Keratinocyte (primary cell): Measurements from ENCODE around the gene ESRP2. TPM values are rescaled to one million over a fixed set of nuclear protein-coding genes. Genes with fewer than 3 reads are reported as not detected.

ENCODE experiments used
- DNase-seq: peaks from one replicate; pipeline ENCODE4 v3.0.0-alpha.2; 2011; ENCODE audit warnings: low read depth, missing footprints, low spot score
- FAIRE-seq: peaks from 2 replicates; lab custom pipeline; 2011; peaks lifted over from hg19 to GRCh38; lab: Jason Lieb, UNC
- H2AFZ ChIP-seq: 2 replicates; pipeline ENCODE4 v1.6.0; 2012; ENCODE audit warnings: low read length, control low read depth, inconsistent platforms; ENCODE audit not compliant: control insufficient read depth
- H3K27ac ChIP-seq: 2 replicates; pipeline ENCODE4 v1.5.1; 2011; ENCODE audit warnings: low read length; ENCODE audit not compliant: control insufficient read depth, insufficient read depth
- H3K27me3 ChIP-seq: 3 replicates; pipeline ENCODE4 v1.6.0; 2011; ENCODE audit warnings: low read length; ENCODE audit not compliant: control insufficient read depth, insufficient read depth; ENCODE audit errors: extremely low read depth
- H3K36me3 ChIP-seq, 2 experiments: 2 replicates in 1 of 2; 3 replicates in 1 of 2; pipeline ENCODE4 v1.5.1; 2011; ENCODE audit warnings: low read length in 2 of 2, mild to moderate bottlenecking in 1 of 2; ENCODE audit not compliant: control insufficient read depth in 2 of 2, insufficient read depth in 2 of 2; ENCODE audit errors: extremely low read depth in 1 of 2
- H3K4me1 ChIP-seq: 3 replicates; pipeline ENCODE4 v1.5.1; 2011; ENCODE audit warnings: low read length; ENCODE audit not compliant: control insufficient read depth, insufficient read depth; ENCODE audit errors: extremely low read depth
- H3K4me2 ChIP-seq: 3 replicates; pipeline ENCODE4 v1.6.0; 2011; ENCODE audit warnings: low read depth, low read length; ENCODE audit not compliant: control insufficient read depth, insufficient read depth; ENCODE audit errors: extremely low read depth
- H3K4me3 ChIP-seq, 3 experiments: fragments of 200-600 bp in 1 of 3; sonication (generic) in 1 of 3; 2 replicates in 2 of 3; 3 replicates in 1 of 3; pipeline ENCODE4 v1.5.1; 2011 to 2016; ENCODE audit warnings: low read length in 3 of 3, mild to moderate bottlenecking in 3 of 3, control low read depth in 2 of 3, inconsistent platforms in 1 of 3, low read depth in 1 of 3, mixed read lengths in 1 of 3, mixed run types in 1 of 3, moderate library complexity in 1 of 3; ENCODE audit not compliant: control insufficient read depth in 2 of 3, insufficient read depth in 2 of 3; ENCODE audit errors: extremely low read depth in 1 of 3
- H3K79me2 ChIP-seq: 2 replicates; pipeline ENCODE4 v1.6.0; 2012; ENCODE audit warnings: low read length; ENCODE audit not compliant: control insufficient read depth, insufficient read depth
- H3K9ac ChIP-seq: 3 replicates; pipeline ENCODE4 v1.6.0; 2011; ENCODE audit warnings: low read length; ENCODE audit not compliant: control insufficient read depth, insufficient read depth; ENCODE audit errors: extremely low read depth
- H3K9me1 ChIP-seq: 3 replicates; pipeline ENCODE4 v1.6.0; 2011; ENCODE audit warnings: low read length; ENCODE audit not compliant: control insufficient read depth, insufficient read depth; ENCODE audit errors: extremely low read depth
- H3K9me3 ChIP-seq: 2 replicates; pipeline ENCODE4 v1.5.1; 2012; ENCODE audit warnings: low read depth, low read length; ENCODE audit not compliant: control insufficient read depth
- H4K20me1 ChIP-seq: 3 replicates; pipeline ENCODE4 v1.6.0; 2011; ENCODE audit warnings: low read length; ENCODE audit not compliant: control insufficient read depth, insufficient read depth; ENCODE audit errors: extremely low read depth
- EZH2 ChIP-seq: IDR thresholded peaks from one replicate; pipeline ENCODE4 v1.6.1; 2012; ENCODE audit warnings: inconsistent platforms, mild to moderate bottlenecking, low read length, moderate library complexity
- dilution Hi-C: fragments of 300-500 bp; cut with MboI; formaldehyde crosslinking; loops from one replicate; pipeline ENCODE4 v1.7.0; 2020; ENCODE audit warnings: low sequenced_read_pairs; ENCODE audit not compliant: extremely low pct_ligation_motif_present
- polyA plus RNA-seq, 5 experiments: library from polyadenylated mRNA; depleted of rRNA in 3 of 5; stranded (reverse) in 3 of 5; stranded (forward) in 1 of 5; unstranded in 1 of 5; fragments of >200 nt; gene quantifications; 1 replicate in 1 of 5; 2 replicates in 3 of 5; 3 replicates in 1 of 5; pipeline versions ENCODE4 v1.2.1 to v1.2.3, GENCODE V29; 2011 to 2012; ENCODE audit warnings: missing spikeins in 2 of 5, low read depth in 1 of 5, low replicate concordance in 1 of 5
- TF ChIP-seq, protein P1 (sequence below), 3 experiments: IDR thresholded peaks in 1 of 3; conservative IDR thresholded peaks in 1 of 3; optimal IDR thresholded peaks in 1 of 3; 2 replicates in 2 of 3; 3 replicates in 1 of 3; pipeline versions ENCODE3 to v1.5.1; 2011; ENCODE audit warnings: low read length in 3 of 3, mild to moderate bottlenecking in 3 of 3, moderate library complexity in 2 of 3, control low read depth in 1 of 3, inconsistent platforms in 1 of 3; ENCODE audit not compliant: insufficient read depth in 2 of 3; ENCODE audit errors: extremely low read depth in 1 of 3

ESRP2 gene
- polyA plus RNA-seq, 1 donor (not counting 4 experiments of a cell fraction or from before 2014, with no cell fraction given), result 39.2 TPM

DNA sequence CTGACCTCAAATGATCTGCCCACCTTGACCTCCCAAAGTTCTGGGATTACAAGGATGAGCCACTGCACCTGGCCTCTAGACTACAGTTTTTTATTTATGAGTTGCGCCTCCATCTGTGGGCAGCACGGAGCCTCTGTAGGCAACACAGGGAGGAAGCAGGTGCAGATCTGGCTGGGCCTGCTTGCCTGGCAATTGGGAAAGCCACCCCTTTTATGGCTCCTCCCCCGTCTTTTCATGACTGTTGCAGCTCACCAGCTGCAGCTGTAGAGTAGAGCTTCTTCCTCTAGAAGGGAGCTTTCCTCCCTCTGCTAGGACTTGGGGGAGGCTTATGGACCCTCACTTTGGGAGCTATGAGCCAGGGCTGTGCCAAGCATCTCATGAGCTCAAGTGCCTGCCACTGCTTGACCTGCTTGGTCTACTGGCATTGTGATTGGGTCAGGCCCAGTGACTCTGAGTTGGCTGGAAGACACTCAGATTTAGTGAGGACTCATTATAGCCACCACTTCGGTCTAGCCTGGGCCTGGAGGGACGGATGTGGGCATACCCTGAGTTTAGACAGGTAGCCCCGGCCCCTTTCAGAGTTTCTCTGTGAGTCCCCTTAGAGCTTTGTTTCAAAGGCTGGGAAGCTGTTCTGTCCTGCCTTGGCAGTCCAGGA is 21.5 kb upstream of the ESRP2 start:
- H2AFZ ChIP-seq, result no peak overlapping the region
- DNase-seq (no peak), FAIRE-seq (no peak)
- no peaks in the 10 kb centered on the region for H3K9me1 ChIP-seq
- H3K27me3 ChIP-seq, result no peaks in the 10 kb centered on the region
- TF ChIP-seq, protein P1, sequence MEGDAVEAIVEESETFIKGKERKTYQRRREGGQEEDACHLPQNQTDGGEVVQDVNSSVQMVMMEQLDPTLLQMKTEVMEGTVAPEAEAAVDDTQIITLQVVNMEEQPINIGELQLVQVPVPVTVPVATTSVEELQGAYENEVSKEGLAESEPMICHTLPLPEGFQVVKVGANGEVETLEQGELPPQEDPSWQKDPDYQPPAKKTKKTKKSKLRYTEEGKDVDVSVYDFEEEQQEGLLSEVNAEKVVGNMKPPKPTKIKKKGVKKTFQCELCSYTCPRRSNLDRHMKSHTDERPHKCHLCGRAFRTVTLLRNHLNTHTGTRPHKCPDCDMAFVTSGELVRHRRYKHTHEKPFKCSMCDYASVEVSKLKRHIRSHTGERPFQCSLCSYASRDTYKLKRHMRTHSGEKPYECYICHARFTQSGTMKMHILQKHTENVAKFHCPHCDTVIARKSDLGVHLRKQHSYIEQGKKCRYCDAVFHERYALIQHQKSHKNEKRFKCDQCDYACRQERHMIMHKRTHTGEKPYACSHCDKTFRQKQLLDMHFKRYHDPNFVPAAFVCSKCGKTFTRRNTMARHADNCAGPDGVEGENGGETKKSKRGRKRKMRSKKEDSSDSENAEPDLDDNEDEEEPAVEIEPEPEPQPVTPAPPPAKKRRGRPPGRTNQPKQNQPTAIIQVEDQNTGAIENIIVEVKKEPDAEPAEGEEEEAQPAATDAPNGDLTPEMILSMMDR (optimal IDR thresholded peaks at IDR 0.05 in 1 of 3, IDR thresholded peaks at IDR 0.05 in 1 of 3, conservative IDR thresholded peaks at IDR 0.05 in 1 of 3; ENCODE audit: extremely low read depth in 1 of 3, insufficient read depth in 2 of 3, low read length in 3 of 3), result no peak
- no peak for TF ChIP-seq EZH2
- no peaks in the 10 kb centered on the region for H3K9me3 ChIP-seq
- no peak overlapping the region for H3K4me2 ChIP-seq
- H4K20me1 ChIP-seq, result no peaks in the 10 kb centered on the region
- dilution Hi-C loops, result no loop called here
- H3K36me3 ChIP-seq, result peaks cover 21 to 33% of the 10 kb centered on the region in 2 experiments
- no peak overlapping the region for H3K9ac ChIP-seq
- H3K27ac ChIP-seq, result no peak overlapping the region
- peaks cover 11% of the 10 kb centered on the region for H3K4me1 ChIP-seq
- no peaks in the 10 kb centered on the region for H3K79me2 ChIP-seq
- no peak overlapping the region for H3K4me3 ChIP-seq

DNA sequence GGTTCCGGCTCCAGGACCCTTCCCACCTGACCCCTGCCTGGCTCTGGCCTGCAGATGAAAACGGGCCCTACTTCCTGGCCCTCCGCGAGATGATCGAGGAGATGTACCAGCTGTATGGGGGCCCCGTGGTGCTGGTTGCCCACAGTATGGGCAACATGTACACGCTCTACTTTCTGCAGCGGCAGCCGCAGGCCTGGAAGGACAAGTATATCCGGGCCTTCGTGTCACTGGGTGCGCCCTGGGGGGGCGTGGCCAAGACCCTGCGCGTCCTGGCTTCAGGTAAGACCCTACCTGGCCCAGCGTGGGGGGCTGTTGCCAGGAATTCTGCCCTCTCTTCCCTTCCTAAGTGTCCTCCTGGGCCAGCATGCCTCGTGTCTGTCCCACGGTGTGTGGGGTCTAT is 19.8 kb upstream of the ESRP2 start:
- Histone ChIP-seq H3K9ac (no peak overlapping the region), H3K4me3 (no peak overlapping the region), H3K9me1 (no peaks in the 10 kb centered on the region), H4K20me1 (no peaks in the 10 kb centered on the region), H3K27me3 (no peaks in the 10 kb centered on the region), H3K9me3 (no peaks in the 10 kb centered on the region), H3K4me2 (no peak overlapping the region), H3K36me3 (peaks cover 21 to 35% of the 10 kb centered on the region in 2 experiments), H3K79me2 (no peaks in the 10 kb centered on the region), H2AFZ (no peak overlapping the region), H3K4me1 (peaks cover 11% of the 10 kb centered on the region), H3K27ac (no peak overlapping the region)
- FAIRE-seq, result no peak
- dilution Hi-C loops, result no loop called here
- TF ChIP-seq EZH2, result no peak
- TF ChIP-seq, protein P1 (optimal IDR thresholded peaks at IDR 0.05 in 1 of 3, IDR thresholded peaks at IDR 0.05 in 1 of 3, conservative IDR thresholded peaks at IDR 0.05 in 1 of 3; ENCODE audit: extremely low read depth in 1 of 3, insufficient read depth in 2 of 3, low read length in 3 of 3), result no peak
- no peak for DNase-seq
